ENCODE data around the gene PTPN14. TPM values are rescaled to one million over a fixed set of nuclear protein-coding genes. Genes with fewer than 3 reads are reported as not detected.

PTPN14 gene
- total and polyA plus RNA-seq, 2 of the 8 experiments (the other 6 are each of a cell fraction or from before 2014, with no cell fraction given) = 14.4 to 93.6 TPM

GRCh38 chr1:214327514-214327913 is 223.9 kb downstream of the PTPN14 start:
- Histone ChIP-seq H3K27me3 (replicated peaks in 1 of 4; ENCODE audit: control insufficient read depth in 3 of 4, extremely low read depth in 1 of 4, insufficient read depth in 3 of 4, low read length in 3 of 4) (no peaks in the 10 kb centered on the region), H3K14ac (ENCODE audit: insufficient read length) (no peak overlapping the region), H2BK5ac (ENCODE audit: low read depth, low read length) (no peak overlapping the region), H2AK5ac (ENCODE audit: low read depth, low read length) (no peak overlapping the region), H3K79me1 (ENCODE audit: low read depth, low read length) (no peaks in the 10 kb centered on the region), H2BK15ac (ENCODE audit: low read length) (no peak overlapping the region), H2AFZ (ENCODE audit: low read length) (no peak overlapping the region), H2BK120ac (replicated peaks; ENCODE audit: low read depth, low read length) (no peak overlapping the region), H2BK20ac (ENCODE audit: low read length) (no peak overlapping the region), H3K36me3 (ENCODE audit: control insufficient read depth in 2 of 4, insufficient read depth in 4 of 4, low read length in 3 of 4) (no peaks in the 10 kb centered on the region), H3K4ac (replicated peaks; ENCODE audit: insufficient read length, low read depth, low read length) (no peak overlapping the region), H2BK12ac (ENCODE audit: low read depth, low read length) (no peak overlapping the region), H4K5ac (ENCODE audit: insufficient read length, low read depth, low read length) (no peak overlapping the region), H4K20me1 (replicated peaks in 1 of 2; ENCODE audit: control insufficient read depth in 1 of 2, insufficient read depth in 2 of 2, low read length in 2 of 2) (peaks cover 0 to 1% of the 10 kb centered on the region in 2 experiments), H3K23me2 (ENCODE audit: low read depth, low read length) (no peaks in the 10 kb centered on the region), H3K79me2 (ENCODE audit: control insufficient read depth in 1 of 2, insufficient read depth in 2 of 2, low read length in 2 of 2) (no peaks in the 10 kb centered on the region), H3K27ac (ENCODE audit: low read depth, low read length) (no peak overlapping the region), H3K4me2 (ENCODE audit: insufficient read depth in 1 of 2, low read depth in 2 of 2, low read length in 2 of 2) (no peak overlapping the region), H3K4me1 (replicated peaks in 1 of 4; ENCODE audit: control insufficient read depth in 3 of 4, insufficient read depth in 4 of 4, low read length in 3 of 4) (no peaks in the 10 kb centered on the region; a peak in 1 of 7 replicates), H3K4me3 (ENCODE audit: extremely low read depth in 1 of 4, insufficient read depth in 2 of 4, low read depth in 3 of 4, low read length in 4 of 4) (no peak overlapping the region), H3K9ac (replicated peaks in 1 of 4; ENCODE audit: extremely low read depth in 1 of 4, low read depth in 3 of 4, low read length in 3 of 4) (no peak overlapping the region), H3K18ac (ENCODE audit: extremely low read depth, low read length) (no peak overlapping the region), H3K56ac (replicated peaks; ENCODE audit: insufficient read length, low read depth, low read length) (no peak overlapping the region), H3K9me3 (ENCODE audit: insufficient read depth in 2 of 2, low read depth in 1 of 2, low read length in 1 of 2) (no peaks in the 10 kb centered on the region), H4K91ac (replicated peaks; ENCODE audit: insufficient read length, low read length) (no peak overlapping the region), H3K23ac (ENCODE audit: insufficient read length) (no peak overlapping the region), H4K8ac (ENCODE audit: extremely low read depth, insufficient read depth, low read length) (no peak overlapping the region)
- 76% methylated on average over 1 of the region's 1 CpG; no CpG with 5 or more reads in 1 of the 2 experiments for WGBS, 2 experiments (ENCODE audit: extremely low coverage in 1 of 2, insufficient coverage in 1 of 2, insufficient read length in 1 of 2, insufficient replicate concordance in 2 of 2, low coverage in 1 of 2, low lambda C conversion rate in 2 of 2, missing lambda C conversion rate in 1 of 2)
- ChIA-PET POLR2A (ENCODE audit: partially characterized antibody) (interaction anchor here (2.0 kb wide), 1 partner anchor 10 kb away, joined by 9 read pairs; no protein-coding TSS in a partner anchor), CTCF (ENCODE audit: partially characterized antibody) (interaction anchor here (0.6 to 19.1 kb wide), 29 partner anchors 11 to 361 kb away, joined by 3 to 610 read pairs (median 14); partner anchors contain the start of gene SMYD2)
- no peak for TF ChIP-seq CHD1 (IDR thresholded peaks at IDR 0.05; ENCODE audit: low read depth, low read length)
- FAIRE-seq (no peak), DNase-seq (ENCODE audit: low read depth in 1 of 2, low spot score in 2 of 2) (no peak)
